Right ventricle myocardium superior (tissue), 1 donor: ENCODE measurements around the gene FGD3. TPM values are rescaled to one million over a fixed set of nuclear protein-coding genes. Genes with fewer than 3 reads are reported as not detected.

Experiments used
- ATAC-seq: fragments of 200-7000 bp; cut with Tn5 transposase; one replicate; pipeline ENCODE4 v1.9.1; 2020; ENCODE audit warnings: mild to moderate bottlenecking; ENCODE audit not compliant: poor library complexity
- DNase-seq: peaks from one replicate; pipeline ENCODE4 v3.0.0-alpha.2; 2020
- intact Hi-C: fragments of 100-400 bp; cut with DNase I; formaldehyde crosslinking; loops from one replicate; pipeline ENCODE4 v1.11.2; 2022
- total RNA-seq: library from RNA; stranded (reverse); fragmentation: NEBNext Ultra II Directional; extraction: Animal tissue kit (Norgen Biotek cat#: 25700); gene quantifications from one replicate; pipeline ENCODE4 v1.2.1, GENCODE V29; 2021
- donor health status: DM: no; HTN: yes; CAD: no; lungs with severe emphysema.

The FGD3 gene
- total RNA-seq, 1 donor from 2014 or later: 2.7 TPM

- DNase-seq (no peak), ATAC-seq (no peak)
- intact Hi-C loops: no loop called here
Observed at GRCh38 chr9:92971776-92972175, 24.5 kb downstream of the FGD3 start.

- ATAC-seq (no peak), DNase-seq (no peak)
- intact Hi-C loops: no loop called here
Observed at GRCh38 chr9:92973700-92974099, 26.4 kb downstream of the FGD3 start.

DNA sequence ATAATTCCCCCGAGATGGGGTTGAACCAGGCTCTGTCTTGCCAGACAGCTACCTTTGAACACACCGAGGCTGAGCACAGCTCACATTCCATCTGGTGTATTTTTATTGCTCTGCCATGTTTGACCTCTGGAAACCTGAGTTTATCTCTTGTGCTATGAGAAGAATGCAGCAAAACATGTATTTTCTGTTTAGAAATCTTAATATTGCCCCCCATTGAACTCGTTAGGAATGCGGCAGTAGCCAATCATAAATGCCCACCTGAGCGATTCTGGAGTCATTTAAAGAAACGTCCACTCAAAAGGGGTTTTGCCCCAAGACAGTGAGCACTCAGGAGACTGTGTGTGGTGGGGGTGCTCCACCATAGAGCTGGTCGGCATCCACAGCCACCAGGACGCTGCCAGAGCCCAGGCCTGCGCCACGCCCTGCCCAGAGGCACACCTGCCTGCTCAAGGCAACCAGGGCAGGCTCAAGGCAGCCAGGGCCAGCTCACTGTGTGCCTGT, 26.9 kb downstream of the FGD3 start:
- intact Hi-C loops: no loop called here
- ATAC-seq: no peak

DNA sequence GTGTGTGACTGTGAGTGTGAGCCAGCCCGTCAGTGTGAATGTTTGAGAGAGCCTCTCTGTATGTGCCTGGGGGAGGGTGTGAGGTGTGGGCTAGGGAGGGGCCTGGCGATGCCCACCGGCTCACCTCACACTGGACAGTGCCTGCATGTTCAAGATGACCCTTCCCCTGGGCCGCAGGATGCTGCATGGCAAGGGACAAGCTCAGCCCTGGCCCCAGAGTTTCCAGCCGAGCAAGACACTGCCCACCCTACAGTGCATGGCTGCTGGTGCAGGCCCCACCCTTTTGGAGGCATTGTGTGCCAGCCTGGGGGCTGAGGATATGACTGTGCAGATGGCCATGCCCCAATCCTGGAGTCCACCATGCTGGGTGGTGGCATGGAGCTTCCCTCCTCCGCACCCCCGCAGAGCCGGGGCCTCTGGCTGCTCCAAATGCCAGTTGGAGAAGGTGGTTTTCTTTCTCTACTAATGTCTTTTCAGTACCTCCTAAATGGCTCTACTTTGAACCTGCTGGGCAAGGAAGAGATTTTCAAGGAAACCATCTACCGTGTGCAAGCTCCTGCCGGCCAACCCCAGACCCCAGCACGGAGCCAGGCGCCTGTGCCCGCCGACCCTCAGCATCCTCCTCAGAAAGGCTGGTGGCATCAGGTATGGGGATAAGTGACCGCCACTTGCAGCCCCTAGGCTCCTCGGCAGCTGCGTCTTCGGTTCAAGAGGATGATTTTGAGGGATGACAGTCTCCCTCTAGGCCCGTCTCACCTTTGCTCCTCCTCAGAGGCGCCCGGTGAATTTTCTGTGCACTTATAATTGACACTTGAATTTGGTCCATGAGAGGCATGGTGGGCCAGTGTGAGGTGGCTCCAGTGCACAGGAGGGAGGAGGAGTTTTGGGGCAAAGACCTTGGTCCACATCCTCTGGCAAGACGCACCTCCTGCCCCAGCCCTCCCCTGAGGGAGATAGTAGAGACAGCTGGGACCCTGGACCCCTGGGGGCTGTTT, 27.7 kb downstream of the FGD3 start:
- DNase-seq (no peak), ATAC-seq (no peak)
- intact Hi-C loops: no loop called here

More for the DNA sequence above, 26.9 kb downstream of the FGD3 start:
- DNase-seq: no peak

GRCh38 chr9:92976431-92976830, 29.1 kb downstream of the FGD3 start:
- DNase-seq (no peak), ATAC-seq (no peak)
- intact Hi-C loops: no loop called here

- no peak for ATAC-seq
- intact Hi-C loops: no loop called here
Observed at GRCh38 chr9:92977279-92977678, 30.0 kb downstream of the FGD3 start.

GRCh38 chr9:92978345-92978875, 31.1 kb downstream of the FGD3 start:
- DNase-seq (no peak), ATAC-seq (no peak)
- intact Hi-C loops: no loop called here

More at GRCh38 chr9:92977279-92977678, 30.0 kb downstream of the FGD3 start:
- DNase-seq: no peak

GRCh38 chr9:92979283-92980056, 32.1 kb downstream of the FGD3 start:
- no peak for DNase-seq
- intact Hi-C loops: no loop called here
- ATAC-seq: no peak

GRCh38 chr9:92980085-92980745, 32.9 kb downstream of the FGD3 start:
- ATAC-seq: no peak
- intact Hi-C loops: no loop called here
- DNase-seq: no peak

- intact Hi-C loops: no loop called here
- DNase-seq (no peak), ATAC-seq (no peak)
Observed at GRCh38 chr9:92982130-92982529, 34.8 kb downstream of the FGD3 start.

DNA sequence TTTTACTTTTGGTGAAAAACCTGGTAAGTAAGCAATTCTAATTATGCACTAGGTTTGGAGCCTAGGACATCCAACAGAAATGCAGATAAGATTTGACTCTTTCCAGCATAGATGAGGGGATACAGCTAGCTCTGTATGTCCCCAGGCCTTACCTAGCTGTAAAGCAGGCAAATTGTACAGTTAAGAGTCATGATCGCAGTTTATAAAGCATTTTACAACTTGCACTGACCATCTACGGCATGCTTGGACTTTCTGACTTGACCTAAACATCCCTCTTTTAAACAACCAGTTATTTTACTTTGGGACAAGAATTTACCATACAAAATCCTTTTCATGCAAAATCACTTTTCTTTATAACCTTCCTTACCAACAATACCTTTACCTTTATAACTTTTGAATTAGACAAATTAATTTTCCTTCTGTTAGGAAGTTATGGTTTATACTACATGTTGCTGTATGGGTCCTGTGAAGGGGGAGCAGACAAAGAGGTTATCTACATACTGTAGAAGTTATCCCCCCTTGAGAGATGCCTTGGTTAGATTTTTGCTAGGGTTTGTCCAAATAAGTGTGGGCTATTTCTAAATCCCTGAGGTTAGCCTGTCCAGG, 36.8 kb downstream of the FGD3 start:
- ATAC-seq: no peak
- no peak for DNase-seq
- intact Hi-C loops: no loop called here

DNA sequence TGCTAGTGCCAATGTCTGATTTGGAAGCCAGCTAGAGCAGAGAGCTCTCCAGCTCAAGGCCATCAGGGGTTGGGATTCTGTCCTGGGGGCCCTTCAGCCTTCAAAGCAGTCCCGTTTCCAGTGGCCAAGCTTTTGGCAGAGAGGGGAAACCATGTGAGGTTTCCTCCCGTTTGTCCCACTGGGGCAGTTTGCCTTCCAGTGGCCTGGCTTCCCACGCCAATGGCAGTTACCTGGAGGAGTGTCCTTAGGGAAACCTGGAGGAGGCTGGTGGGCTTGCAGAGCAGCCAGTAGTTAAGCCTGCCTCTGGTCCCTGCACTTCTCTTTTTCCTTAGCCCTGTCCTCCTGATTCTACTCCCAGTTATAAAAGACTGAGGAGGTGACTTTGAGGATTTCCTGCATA, 37.7 kb downstream of the FGD3 start:
- no peak for ATAC-seq
- no peak for DNase-seq
- intact Hi-C loops: no loop called here

DNA sequence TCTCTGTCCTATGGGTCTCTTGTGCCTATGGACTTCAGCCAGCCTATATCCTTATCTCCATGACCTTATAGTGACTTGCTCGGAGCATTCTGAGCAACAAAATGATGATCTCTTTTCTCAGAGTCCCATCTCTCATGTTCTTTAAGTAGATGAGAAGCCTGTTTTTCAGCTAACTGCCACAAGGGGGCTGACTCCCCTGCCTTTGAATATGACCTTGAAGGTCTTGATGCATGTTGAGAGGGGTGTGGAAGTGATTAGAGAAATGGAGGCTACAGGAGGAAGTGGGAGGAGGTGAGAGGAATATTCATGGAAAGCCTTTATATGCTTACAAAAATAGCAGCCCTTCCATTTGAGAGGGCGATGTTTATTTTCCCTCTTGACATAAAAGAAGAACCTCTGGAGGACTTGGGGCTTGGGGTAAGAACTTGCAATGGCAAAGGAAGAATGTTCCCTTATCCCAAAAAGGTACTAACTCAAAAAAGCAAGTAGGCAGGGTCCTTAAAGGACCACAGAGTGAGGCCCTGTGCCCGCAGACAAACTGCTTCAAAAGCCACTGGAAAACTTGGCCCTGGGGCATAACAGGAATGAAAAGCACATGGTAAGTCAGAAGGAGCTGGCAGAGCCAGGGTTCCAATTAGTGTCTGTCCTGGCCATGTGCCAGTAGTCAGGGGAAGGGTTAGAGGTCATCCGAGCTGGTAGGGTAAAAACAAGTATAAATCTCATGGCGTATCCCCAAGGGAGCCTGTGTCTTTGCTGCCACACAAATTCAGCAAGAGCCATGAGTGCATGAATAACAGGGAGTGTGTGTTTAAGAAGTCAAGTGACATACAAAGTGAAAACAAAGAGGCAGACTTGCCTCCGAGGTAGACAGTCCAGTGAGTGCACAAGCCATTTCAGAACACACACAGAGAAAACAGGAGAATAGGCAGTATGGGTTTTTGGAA, 39.1 kb downstream of the FGD3 start:
- intact Hi-C loops: no loop called here
- DNase-seq (no peak), ATAC-seq (no peak)

DNA sequence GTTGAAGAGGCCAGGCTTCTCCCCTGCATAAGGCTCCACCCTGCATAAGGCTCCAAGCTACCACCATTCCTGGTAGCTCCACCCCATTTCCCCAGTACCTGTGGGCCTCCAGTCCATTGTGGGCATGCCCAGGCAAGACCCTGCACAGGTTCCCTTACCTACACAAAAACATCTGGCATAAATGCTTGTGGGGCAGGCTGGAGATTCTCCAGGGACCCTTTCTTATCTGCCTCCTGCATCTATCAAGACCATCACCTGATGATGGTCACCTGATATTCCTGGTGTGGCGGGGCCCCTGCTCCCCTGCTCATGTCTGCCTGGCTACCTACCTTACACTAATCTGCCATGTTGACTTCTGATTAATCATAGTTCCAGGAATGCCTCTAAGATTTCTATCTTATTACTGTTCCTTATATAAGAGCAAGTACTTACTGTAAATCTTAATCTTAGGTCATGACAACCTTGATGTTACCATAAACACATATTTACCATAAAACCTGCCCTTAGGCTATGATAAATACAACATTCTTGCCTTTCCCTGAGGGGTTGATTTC, 41.0 kb downstream of the FGD3 start:
- intact Hi-C loops: no loop called here
- no peak for ATAC-seq
- no peak for DNase-seq

DNA sequence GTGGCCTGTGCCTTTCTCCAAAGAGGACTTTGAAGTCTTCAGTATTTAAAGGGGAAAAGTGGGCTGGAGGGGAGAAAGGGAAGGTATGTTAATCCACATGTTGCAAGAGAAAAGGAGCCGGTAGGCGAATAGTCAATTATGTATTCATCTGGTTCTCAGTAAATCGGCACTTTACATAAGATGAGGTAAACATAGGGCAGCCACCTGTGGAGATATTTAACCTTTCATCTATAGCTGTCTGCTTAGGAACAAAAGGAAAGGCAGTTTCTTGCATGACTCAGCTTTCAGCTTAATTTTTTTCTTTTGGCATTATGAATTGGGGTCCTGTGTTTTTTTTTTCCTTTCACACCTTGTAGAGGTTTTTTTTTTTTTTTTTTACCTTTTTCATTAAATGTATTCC, 42.2 kb downstream of the FGD3 start:
- no peak for ATAC-seq
- no peak for DNase-seq
- intact Hi-C loops: no loop called here

DNA sequence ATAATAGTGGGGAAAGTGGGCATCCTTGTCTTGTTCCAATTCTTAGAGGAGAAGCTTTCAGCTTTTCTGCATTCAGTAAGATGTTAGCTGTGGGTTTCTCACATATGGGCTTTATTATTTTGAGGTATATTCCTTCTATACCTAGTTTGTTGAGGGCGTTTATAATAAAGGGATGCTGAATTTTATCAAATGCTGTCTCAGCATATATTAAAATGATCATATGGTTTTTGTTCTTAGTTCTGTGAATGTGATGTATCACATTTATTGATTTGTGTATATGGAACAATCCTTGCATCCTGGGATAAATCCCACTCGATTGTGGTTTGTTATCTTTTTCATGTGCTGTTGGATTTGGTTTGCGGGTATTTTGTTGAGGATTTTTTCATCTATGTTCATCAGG, 43.1 kb downstream of the FGD3 start:
- ATAC-seq (no peak), DNase-seq (no peak)
- intact Hi-C loops: no loop called here

DNA sequence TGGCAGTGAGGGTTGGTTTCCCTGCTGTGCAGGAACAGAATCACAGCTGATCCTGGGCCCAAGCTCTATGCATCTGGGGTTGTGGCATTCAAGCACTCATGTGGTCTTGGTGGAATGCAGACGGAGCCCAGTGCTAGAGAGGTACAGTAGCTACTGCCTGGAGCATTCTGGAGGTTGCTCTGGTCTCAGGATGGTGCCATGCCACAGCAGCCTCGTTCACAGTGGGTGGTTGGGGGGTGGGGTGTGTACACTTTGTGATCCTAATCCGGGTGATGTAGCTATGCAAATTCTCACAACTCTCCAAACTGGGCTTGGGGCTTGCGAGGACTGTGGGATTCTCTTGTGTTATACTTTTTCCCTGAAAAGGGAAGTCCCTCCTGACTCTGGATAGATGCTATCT, 45.2 kb downstream of the FGD3 start:
- no peak for DNase-seq
- intact Hi-C loops: no loop called here
- ATAC-seq: no peak
